Colonic mucosa (tissue), 4 donors: ENCODE measurements around the gene TST. TPM values are rescaled to one million over a fixed set of nuclear protein-coding genes. Genes with fewer than 3 reads are reported as not detected.

ENCODE experiments used
- DNase-seq: peaks from one replicate; pipeline ENCODE4 v3.0.0-alpha.2; 2020
- H3K27ac ChIP-seq: fragments of 200-600 bp; one replicate; pipeline ENCODE4 v1.8.0; 2021
- H3K27me3 ChIP-seq: fragments of 200-600 bp; one replicate; pipeline ENCODE4 v1.8.0; 2021
- H3K36me3 ChIP-seq: fragments of 200-600 bp; one replicate; pipeline ENCODE4 v1.8.0; 2021
- H3K4me1 ChIP-seq: fragments of 200-600 bp; one replicate; pipeline ENCODE4 v1.8.0; 2021; ENCODE audit warnings: mild to moderate bottlenecking
- H3K4me3 ChIP-seq: fragments of 200-600 bp; one replicate; pipeline ENCODE4 v1.8.0; 2021
- H3K9ac ChIP-seq, 2 donors: one replicate each; pipeline ENCODE4 v1.7.0; 2013; ENCODE audit warnings: control low read depth in 2 of 2, low read depth in 2 of 2, low read length in 2 of 2
- H3K9me3 ChIP-seq: fragments of 200-600 bp; one replicate; pipeline ENCODE4 v1.8.0; 2021
- CTCF ChIP-seq: fragments of 200-600 bp; IDR thresholded peaks from one replicate; pipeline ENCODE4 v1.8.0; 2022; ENCODE audit warnings: antibody characterized with exemption, mild to moderate bottlenecking
- intact Hi-C: fragments of 100-400 bp; cut with DNase I; formaldehyde crosslinking; loops from one replicate; pipeline ENCODE4 v1.14.1; 2022
- total RNA-seq, 2 donors: library from RNA; stranded (reverse); fragmentation: NEBNext Ultra II Directional in 1 of 2; extraction: Animal tissue kit (Norgen Biotek cat#: 25700) in 1 of 2; gene quantifications; one replicate each; pipeline ENCODE4 v1.2.1, GENCODE V29; 2021
- donor health status: healthy.
- donor health status: DM: no; HTN: no; CAD: no.
- donor health status: DM: no; HTN: no; CAD: no.

TST gene
- total RNA-seq, 2 donors from 2014 or later = 410 to 474 TPM

GRCh38 chr22:36964106-36964505 is 55.1 kb downstream of the TST start:
- no peak for DNase-seq
- H3K9me3 ChIP-seq = no peaks in the 10 kb centered on the region
- H3K4me1 ChIP-seq = no peaks in the 10 kb centered on the region
- no peaks in the 10 kb centered on the region for H3K36me3 ChIP-seq
- intact Hi-C loops = no loop called here
- no peak for TF ChIP-seq CTCF
- no peak overlapping the region for H3K27ac ChIP-seq
- H3K4me3 ChIP-seq = no peak overlapping the region
- no peak overlapping the region for H3K9ac ChIP-seq
- no peaks in the 10 kb centered on the region for H3K27me3 ChIP-seq

- H3K27ac ChIP-seq = no peak overlapping the region
- intact Hi-C loops = no loop called here
- no peak for TF ChIP-seq CTCF
- H3K9me3 ChIP-seq = no peaks in the 10 kb centered on the region
- DNase-seq = no peak
- H3K4me3 ChIP-seq = no peak overlapping the region
- H3K9ac ChIP-seq = no peak overlapping the region
- no peaks in the 10 kb centered on the region for H3K27me3 ChIP-seq
- H3K4me1 ChIP-seq = no peaks in the 10 kb centered on the region
- no peaks in the 10 kb centered on the region for H3K36me3 ChIP-seq
These were observed 55.9 kb downstream of the TST start for GRCh38 chr22:36963302-36963701.

- no peaks in the 10 kb centered on the region for H3K4me1 ChIP-seq
- intact Hi-C loops = no loop called here
- no peaks in the 10 kb centered on the region for H3K9me3 ChIP-seq
- H3K9ac ChIP-seq = no peak overlapping the region
- DNase-seq = no peak
- TF ChIP-seq CTCF = no peak
- H3K36me3 ChIP-seq = no peaks in the 10 kb centered on the region
- no peak overlapping the region for H3K27ac ChIP-seq
- H3K4me3 ChIP-seq = no peak overlapping the region
- H3K27me3 ChIP-seq = no peaks in the 10 kb centered on the region
These were observed 57.6 kb downstream of the TST start for GRCh38 chr22:36961626-36962025.

Other genes with a start within 250 kb of the TST start
- gene IFT27, start 243.3 kb downstream of the TST start, total RNA-seq = 10 to 100 TPM; 27.1 to 44.6 TPM
- gene PVALB, start 202.4 kb downstream of the TST start, total RNA-seq = not detected
- gene NCF4, start 158.4 kb downstream of the TST start, total RNA-seq = 1 to 10 TPM; 4.4 to 8.5 TPM
- gene CSF2RB, start 105.8 kb downstream of the TST start, total RNA-seq = 1 to 10 TPM; 2.1 to 5.2 TPM
- gene MPST, start 295 bp upstream of the TST start, total RNA-seq = 100 to 1,000 TPM; 217 to 259 TPM
- gene KCTD17, start 32.3 kb upstream of the TST start, total RNA-seq = 10 to 100 TPM; 25.4 to 39.9 TPM
- 1 to 10 TPM in 1 of 2 donors, under 1 TPM in 1; 0.10 to 1.5 TPM for gene TMPRSS6, start 90.3 kb upstream of the TST start, total RNA-seq
- 1 to 10 TPM; 2.0 to 2.7 TPM for gene IL2RB, start 130.5 kb upstream of the TST start, total RNA-seq
- 10 to 100 TPM in 1 of 2 donors, 1 to 10 TPM in 1; 9.3 to 16.7 TPM for gene C1QTNF6, start 168.8 kb upstream of the TST start, total RNA-seq
- gene SSTR3, start 193.0 kb upstream of the TST start, total RNA-seq = under 1 TPM in 1 of 2 donors, not detected in 1; 0.12 TPM
- 10 to 100 TPM; 27.4 to 27.6 TPM for gene RAC2, start 224.8 kb upstream of the TST start, total RNA-seq